Esophagus muscularis mucosa (tissue), 3 donors: Measurements from ENCODE around the gene LRRC4C.

Experiments
- EP300 ChIP-seq: sonication (generic); formaldehyde crosslinking; IDR thresholded peaks from one replicate; pipeline ENCODE4 v1.6.1; 2017; ENCODE audit warnings: antibody characterized with exemption
- POLR2AphosphoS5 ChIP-seq, 2 donors: sonication (generic); formaldehyde crosslinking; IDR thresholded peaks; one replicate each; pipeline ENCODE4 v1.6.1; 2017; ENCODE audit warnings: antibody characterized with exemption in 2 of 2

- TF ChIP-seq POLR2AphosphoS5 (IDR thresholded peaks at IDR 0.05) (no peak), EP300 (no peak)
These were observed 1359.3 kb downstream of the LRRC4C start for GRCh38 chr11:40100162-40100553.
